HG03575 (cell line): ENCODE results near the gene SSBP2.
"Not testable (repeated sequence)": the region's sequence is repeated elsewhere in the genome, so short reads cannot be mapped to it uniquely, and the experiment has no call there.

Experiments used
- ATAC-seq: cut with Tn5 transposase; IDR thresholded peaks from one replicate; pipeline ENCODE4 v1.9.1; 2021; ENCODE audit not compliant: unreplicated experiment, insufficient number of reproducible peaks, low FRiP score; ENCODE audit errors: extremely low read depth

Gene SSBP2

GRCh38 chr5:81696418-81697397, 54.2 kb downstream of the SSBP2 start:
- ATAC-seq = no peak

GRCh38 chr5:81694726-81695125, 56.2 kb downstream of the SSBP2 start:
- ATAC-seq = no peak

DNA sequence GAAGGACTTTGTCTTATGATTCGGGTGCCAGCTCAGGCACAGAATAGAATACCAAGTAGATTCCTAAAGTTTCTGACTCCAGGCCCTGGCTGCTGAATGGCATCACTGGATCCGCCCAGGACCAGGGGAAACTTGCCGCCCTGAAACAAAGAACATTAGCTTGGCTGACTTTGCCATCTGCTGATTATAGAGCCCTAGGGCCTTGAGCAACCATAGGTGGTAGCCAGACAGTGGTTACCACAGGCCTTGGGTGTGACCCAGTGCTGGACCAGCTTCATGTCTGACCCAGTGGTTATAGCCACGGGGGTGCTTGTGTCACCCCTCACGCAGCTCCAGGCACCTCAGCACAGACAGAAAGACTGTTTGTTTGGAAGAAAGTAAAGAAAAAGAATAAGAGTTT, 62.7 kb downstream of the SSBP2 start:
- ATAC-seq = no peak

- ATAC-seq = no peak
Measured at GRCh38 chr5:81687292-81687691, 63.6 kb downstream of the SSBP2 start.

GRCh38 chr5:81685471-81685870, 65.4 kb downstream of the SSBP2 start:
- ATAC-seq = no peak

- ATAC-seq = no peak
Measured at GRCh38 chr5:81679885-81680284, 71.0 kb downstream of the SSBP2 start.

DNA sequence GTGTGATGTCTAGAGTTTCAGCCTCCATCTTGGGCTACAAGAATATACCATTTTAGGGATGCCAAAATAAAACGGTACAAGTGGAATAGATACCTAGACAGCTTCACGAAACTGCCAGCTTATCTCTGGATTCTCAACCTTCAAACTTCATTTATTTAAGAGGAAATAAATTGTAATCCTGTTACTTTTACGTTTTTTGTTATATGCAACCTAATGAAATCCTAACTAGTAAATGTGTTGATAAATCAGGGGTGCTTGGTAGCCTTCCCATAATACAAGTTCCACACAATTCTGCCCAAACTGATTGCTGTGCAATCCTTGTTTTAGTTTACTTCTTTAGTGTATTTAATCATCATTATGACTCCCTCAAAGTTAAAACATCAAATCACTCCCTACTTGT, 75.5 kb downstream of the SSBP2 start:
- ATAC-seq = no peak

DNA sequence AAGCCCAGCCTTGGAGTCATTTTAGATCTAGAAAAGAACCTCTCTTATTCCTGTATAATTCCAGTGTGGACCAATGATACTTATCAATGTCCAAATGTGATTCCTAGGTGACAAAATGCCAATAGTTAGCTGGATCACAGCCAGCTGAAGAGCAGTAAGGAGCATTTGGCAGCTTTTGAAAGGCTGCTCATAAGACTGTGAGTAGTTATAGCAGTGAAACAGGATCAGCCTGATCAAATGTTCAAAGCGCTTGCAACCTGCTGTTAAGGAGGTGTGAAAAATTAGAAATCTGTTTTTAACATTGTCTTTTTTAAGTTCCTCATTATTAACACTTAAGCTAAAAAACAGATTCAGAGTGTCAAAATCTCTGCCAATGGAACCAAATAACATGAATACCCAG, 85.1 kb downstream of the SSBP2 start:
- ATAC-seq = no peak

DNA sequence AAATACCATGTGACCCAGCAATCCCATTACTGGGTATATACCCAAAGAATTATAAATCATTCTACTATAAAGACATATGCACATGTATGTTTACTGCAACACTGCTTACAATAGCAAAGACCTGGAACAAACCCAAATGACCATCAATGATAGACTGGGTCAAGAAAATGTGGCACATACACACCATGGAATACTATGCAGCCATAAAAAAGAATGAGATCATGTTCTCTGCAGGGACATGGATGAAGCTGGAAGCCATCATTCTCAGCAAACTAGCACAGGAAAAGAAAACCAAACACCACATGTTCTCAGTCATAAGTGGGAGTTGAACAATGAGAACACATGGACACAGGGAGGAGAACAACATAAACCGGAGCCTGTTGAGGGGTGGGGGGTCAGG, 90.3 kb downstream of the SSBP2 start:
- not testable (repeated sequence) for ATAC-seq

GRCh38 chr5:81657386-81657785, 93.5 kb downstream of the SSBP2 start:
- no peak for ATAC-seq

DNA sequence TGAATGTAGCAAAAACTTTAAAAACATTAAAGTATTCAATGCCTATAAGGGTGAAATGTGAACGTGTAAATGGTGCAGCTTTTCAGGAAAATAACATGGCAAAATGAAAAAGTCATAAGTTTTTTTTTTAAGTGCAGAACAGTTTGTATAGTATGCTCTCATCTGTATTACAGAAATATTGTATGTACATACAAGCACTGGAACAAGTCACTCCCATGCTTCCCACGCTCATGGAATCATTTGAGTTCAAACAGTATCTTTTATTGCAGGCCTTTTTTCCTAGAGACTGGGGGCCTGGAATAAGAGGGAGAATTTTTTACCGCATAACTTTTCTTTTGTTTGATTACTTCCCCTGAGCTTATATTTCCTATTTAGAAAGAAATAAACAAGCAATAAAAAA, 94.1 kb downstream of the SSBP2 start:
- no peak for ATAC-seq

- ATAC-seq = no peak
Measured at GRCh38 chr5:81650987-81651386, 99.9 kb downstream of the SSBP2 start.

DNA sequence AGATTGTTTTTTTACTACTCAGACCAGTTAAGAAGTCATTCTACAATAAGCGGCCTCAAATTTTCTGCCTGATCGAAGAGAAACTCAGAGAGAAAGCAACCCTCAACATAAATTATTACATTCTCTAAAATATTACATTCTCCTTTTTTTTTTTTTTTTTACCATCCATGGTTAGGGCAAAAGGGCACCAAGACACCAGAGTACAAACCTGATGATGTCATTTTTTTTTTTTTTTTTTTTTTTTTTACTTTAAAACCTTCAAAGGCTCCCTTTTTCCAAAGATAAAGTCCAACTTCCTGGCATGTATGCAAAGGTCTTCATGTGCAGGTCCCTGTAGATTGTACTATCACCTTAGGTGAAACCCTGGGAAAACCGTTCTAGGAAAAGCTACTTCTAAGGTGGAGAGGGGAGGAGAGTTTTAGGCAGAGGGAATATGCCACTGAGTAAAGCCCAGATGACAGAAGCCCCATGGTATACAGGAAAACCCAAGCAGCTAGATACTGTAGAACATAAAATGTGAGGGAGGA, 104.4 kb downstream of the SSBP2 start:
- no peak for ATAC-seq

GRCh38 chr5:81642210-81642609, 108.7 kb downstream of the SSBP2 start:
- no peak for ATAC-seq

- ATAC-seq = no peak
Measured at GRCh38 chr5:81639556-81639955, 111.3 kb downstream of the SSBP2 start.

- ATAC-seq = no peak
Measured at GRCh38 chr5:81638471-81638870, 112.4 kb downstream of the SSBP2 start.

- no peak for ATAC-seq
Measured at GRCh38 chr5:81633891-81634290, 117.0 kb downstream of the SSBP2 start.

DNA sequence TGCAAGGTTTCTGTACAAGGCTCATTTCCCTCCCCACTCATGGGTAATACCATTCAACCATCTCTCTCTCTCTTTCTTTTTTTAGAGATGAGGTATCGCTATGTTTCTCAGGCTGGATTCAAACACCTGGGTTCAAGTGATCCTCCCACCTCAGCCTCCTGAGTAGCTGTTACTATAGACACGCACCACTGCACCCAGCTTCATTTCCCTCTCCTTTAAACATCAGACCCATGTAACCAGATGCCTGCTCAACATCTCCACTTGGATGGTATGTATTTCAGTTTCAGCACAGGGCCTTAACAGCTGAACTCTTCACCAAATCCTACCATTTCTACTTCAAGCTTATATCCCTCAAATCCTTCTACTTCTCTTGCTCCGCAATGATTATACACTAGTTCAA, 117.4 kb downstream of the SSBP2 start:
- ATAC-seq = no peak

GRCh38 chr5:81632679-81633078, 118.2 kb downstream of the SSBP2 start:
- ATAC-seq = no peak

DNA sequence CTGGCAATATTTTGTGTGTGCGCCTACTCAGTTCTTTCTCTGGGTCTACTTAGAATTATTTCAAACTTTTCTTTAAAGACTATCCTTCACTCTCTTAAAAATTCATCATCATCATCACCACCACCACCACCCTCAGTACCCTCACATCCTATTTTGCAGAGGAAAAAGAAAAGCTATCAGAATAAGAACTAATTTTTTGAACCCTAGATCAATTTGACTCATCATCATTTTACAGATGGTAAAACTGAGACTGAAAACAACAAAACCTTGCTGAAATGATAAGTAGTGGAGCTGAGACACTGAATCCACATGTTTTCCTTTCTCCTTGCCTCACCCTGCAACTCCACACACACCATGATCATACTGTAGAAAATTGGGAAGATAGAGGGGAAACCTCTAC, 119.3 kb downstream of the SSBP2 start:
- no peak for ATAC-seq

DNA sequence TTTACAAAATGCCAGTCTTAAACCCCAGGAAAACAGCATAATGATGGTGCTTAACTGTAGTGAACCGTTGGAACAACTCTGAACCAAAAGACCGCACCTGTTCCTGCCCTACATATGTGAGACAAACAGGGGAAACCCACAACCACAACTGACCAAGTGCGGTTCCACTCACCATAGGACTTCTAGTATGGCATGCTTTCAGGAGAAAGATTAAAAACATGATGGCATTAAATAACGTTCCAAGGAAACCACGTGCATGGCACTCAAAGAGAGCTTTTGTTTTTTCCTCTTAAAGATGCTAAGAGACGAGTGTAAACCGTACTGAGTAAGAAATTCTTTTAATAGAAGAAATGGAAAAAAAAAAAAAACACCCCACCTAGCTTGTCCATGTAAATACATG, 119.8 kb downstream of the SSBP2 start:
- ATAC-seq = no peak
